ENCODE data around the gene HTR1E. TPM values are rescaled to one million over a fixed set of nuclear protein-coding genes. Genes with fewer than 3 reads are reported as not detected.
A peak's percentile ranks its signal among the peaks of the same experiment; 100 is the strongest.
"Not testable (repeated sequence)": the region's sequence is repeated elsewhere in the genome, so short reads cannot be mapped to it uniquely, and the experiment has no call there.

The HTR1E gene
- total and polyA plus RNA-seq, 2 donors (not counting 1 experiment from before 2014, with no cell fraction given): not detected

- H3K4me1 Mint-ChIP-seq: no peaks in the 10 kb centered on the region
- H3K79me2 ChIP-seq (ENCODE audit: control insufficient read depth, insufficient read depth, low read length): no peaks in the 10 kb centered on the region
- H3K27ac Mint-ChIP-seq: no peak overlapping the region
- peaks cover 40% of the 10 kb centered on the region for H3K27me3 Mint-ChIP-seq
- no peak overlapping the region for H2AFZ ChIP-seq (ENCODE audit: insufficient read depth, low read depth, low read length, poor library complexity, severe bottlenecking)
- H3K9me3 Mint-ChIP-seq (ENCODE audit: insufficient read depth): no peaks in the 10 kb centered on the region
- H3K4me3 ChIP-seq (ENCODE audit: control extremely low read depth in 1 of 5, extremely low read depth in 1 of 5, insufficient read depth in 1 of 5, low read depth in 2 of 5, low read length in 4 of 5): no peak overlapping the region
- no peak for TF ChIP-seq CTCF (IDR thresholded peaks at IDR 0.05)
- no peak for TF ChIP-seq EZH2 (IDR thresholded peaks at IDR 0.05; ENCODE audit: borderline replicate concordance, insufficient read depth, low read depth, low read length, poor library complexity, severe bottlenecking)
- intact Hi-C loops (cut with micrococcal nuclease): no loop called here
- DNase-seq (no peak), ATAC-seq (ENCODE audit: low read depth) (no peak)
- H3K9me3 ChIP-seq (ENCODE audit: control extremely low read depth in 1 of 3, control insufficient read depth in 2 of 3, insufficient read depth in 1 of 3, low read length in 2 of 3): no peaks in the 10 kb centered on the region
- WGBS (ENCODE audit: insufficient coverage): no CpG with 5 or more reads among the region's 2 CpGs
- CTCF ChIA-PET: no interaction called here
- no peak overlapping the region for H3K4me3 Mint-ChIP-seq
- POLR2A ChIA-PET: no interaction called here
- no peak overlapping the region for H3K9ac ChIP-seq (ENCODE audit: low read length)
- H3K27me3 ChIP-seq (replicated peaks in 1 of 4; ENCODE audit: control extremely low read depth in 1 of 4, control insufficient read depth in 3 of 4, insufficient read depth in 4 of 4, low read length in 3 of 4): no peaks in the 10 kb centered on the region
- H3K27ac ChIP-seq (ENCODE audit: low read length in 2 of 2): no peak overlapping the region
- no peaks in the 10 kb centered on the region for H3K36me3 ChIP-seq (replicated peaks in 1 of 2; ENCODE audit: control extremely low read depth in 1 of 2, control insufficient read depth in 1 of 2, extremely low read depth in 1 of 2, insufficient read depth in 2 of 2, low read length in 1 of 2)
- no peak overlapping the region for H3K4me2 ChIP-seq (replicated peaks; ENCODE audit: low read depth, low read length, poor library complexity, severe bottlenecking)
- H3K4me1 ChIP-seq (ENCODE audit: control insufficient read depth in 2 of 2, insufficient read depth in 2 of 2, low read length in 2 of 2): no peaks in the 10 kb centered on the region
- no peaks in the 10 kb centered on the region for H4K20me1 ChIP-seq (ENCODE audit: control insufficient read depth, insufficient read depth, low read length, poor library complexity, severe bottlenecking)
These were observed 40.9 kb downstream of the HTR1E start for GRCh38 chr6:86978251-86978650.

GRCh38 chr6:87001494-87001893 is 64.2 kb downstream of the HTR1E start:
- peaks cover 9% of the 10 kb centered on the region for H3K9me3 Mint-ChIP-seq (ENCODE audit: insufficient read depth)
- no peak overlapping the region for H2AFZ ChIP-seq (ENCODE audit: insufficient read depth, low read depth, low read length, poor library complexity, severe bottlenecking)
- ChIA-PET POLR2A (no interaction called here), CTCF (no interaction called here)
- peak overlapping the region; percentile 14 for H3K4me3 Mint-ChIP-seq
- H3K27ac ChIP-seq (ENCODE audit: low read length in 2 of 2): peak overlapping the region in 1 of 2 donors; percentile 26
- ATAC-seq (ENCODE audit: low read depth) (no peak), DNase-seq (no peak)
- peaks cover 4% of the 10 kb centered on the region for H3K27me3 Mint-ChIP-seq
- H3K79me2 ChIP-seq (ENCODE audit: control insufficient read depth, insufficient read depth, low read length): no peaks in the 10 kb centered on the region
- H3K27me3 ChIP-seq (replicated peaks in 1 of 4; ENCODE audit: control extremely low read depth in 1 of 4, control insufficient read depth in 3 of 4, insufficient read depth in 4 of 4, low read length in 3 of 4): no peaks in the 10 kb centered on the region
- H3K4me2 ChIP-seq (replicated peaks; ENCODE audit: low read depth, low read length, poor library complexity, severe bottlenecking): peak overlapping the region; percentile 26
- no peaks in the 10 kb centered on the region for H4K20me1 ChIP-seq (ENCODE audit: control insufficient read depth, insufficient read depth, low read length, poor library complexity, severe bottlenecking)
- H3K4me1 ChIP-seq (ENCODE audit: control insufficient read depth in 2 of 2, insufficient read depth in 2 of 2, low read length in 2 of 2): peaks cover 8 to 13% of the 10 kb centered on the region in 2 donors
- peak overlapping the region; percentile 23 for H3K27ac Mint-ChIP-seq
- TF ChIP-seq EZH2 (IDR thresholded peaks at IDR 0.05; ENCODE audit: borderline replicate concordance, insufficient read depth, low read depth, low read length, poor library complexity, severe bottlenecking) (no peak), CTCF (IDR thresholded peaks at IDR 0.05) (no peak)
- intact Hi-C loops (cut with micrococcal nuclease): no loop called here
- peaks cover 0 to 7% (median 5%) of the 10 kb centered on the region in 3 donors for H3K9me3 ChIP-seq (ENCODE audit: control extremely low read depth in 1 of 3, control insufficient read depth in 2 of 3, insufficient read depth in 1 of 3, low read length in 2 of 3)
- no peaks in the 10 kb centered on the region for H3K36me3 ChIP-seq (replicated peaks in 1 of 2; ENCODE audit: control extremely low read depth in 1 of 2, control insufficient read depth in 1 of 2, extremely low read depth in 1 of 2, insufficient read depth in 2 of 2, low read length in 1 of 2)
- peaks cover 22% of the 10 kb centered on the region for H3K4me1 Mint-ChIP-seq
- no peak overlapping the region for H3K4me3 ChIP-seq (ENCODE audit: control extremely low read depth in 1 of 5, extremely low read depth in 1 of 5, insufficient read depth in 1 of 5, low read depth in 2 of 5, low read length in 4 of 5)
- peak overlapping the region; percentile 18 for H3K9ac ChIP-seq (ENCODE audit: low read length)

- CTCF ChIA-PET; DNase-seq; ATAC-seq (ENCODE audit: low read depth); H3K9me3 ChIP-seq (ENCODE audit: control extremely low read depth in 1 of 3, control insufficient read depth in 2 of 3, insufficient read depth in 1 of 3, low read length in 2 of 3); H3K4me2 ChIP-seq (replicated peaks; ENCODE audit: low read depth, low read length, poor library complexity, severe bottlenecking); H3K27me3 Mint-ChIP-seq; H4K20me1 ChIP-seq (ENCODE audit: control insufficient read depth, insufficient read depth, low read length, poor library complexity, severe bottlenecking); H2AFZ ChIP-seq (ENCODE audit: insufficient read depth, low read depth, low read length, poor library complexity, severe bottlenecking); POLR2A ChIA-PET; H3K27ac Mint-ChIP-seq; H3K9ac ChIP-seq (ENCODE audit: low read length); intact Hi-C loops (cut with micrococcal nuclease); H3K27ac ChIP-seq (ENCODE audit: low read length in 2 of 2); H3K79me2 ChIP-seq (ENCODE audit: control insufficient read depth, insufficient read depth, low read length); H3K36me3 ChIP-seq (replicated peaks in 1 of 2; ENCODE audit: control extremely low read depth in 1 of 2, control insufficient read depth in 1 of 2, extremely low read depth in 1 of 2, insufficient read depth in 2 of 2, low read length in 1 of 2); H3K4me3 ChIP-seq (ENCODE audit: control extremely low read depth in 1 of 5, extremely low read depth in 1 of 5, insufficient read depth in 1 of 5, low read depth in 2 of 5, low read length in 4 of 5); H3K27me3 ChIP-seq (replicated peaks in 1 of 4; ENCODE audit: control extremely low read depth in 1 of 4, control insufficient read depth in 3 of 4, insufficient read depth in 4 of 4, low read length in 3 of 4): not testable (repeated sequence)
- H3K4me1 ChIP-seq (ENCODE audit: control insufficient read depth in 2 of 2, insufficient read depth in 2 of 2, low read length in 2 of 2): peaks cover 8 to 13% of the 10 kb centered on the region in 2 donors
- Mint-ChIP-seq H3K9me3 (ENCODE audit: insufficient read depth) (peaks cover 11% of the 10 kb centered on the region), H3K4me3 (peak overlapping the region; percentile 20), H3K4me1 (peaks cover 22% of the 10 kb centered on the region)
- whole genome bisulfite sequencing (ENCODE audit: insufficient coverage): 72% methylated on average over 4 of the region's 4 CpGs
These were observed 65.1 kb downstream of the HTR1E start for GRCh38 chr6:87002391-87002790.

Data from B cell (primary cell).